HepG2 (cell line): Measurements from ENCODE around the gene EIF5A. TPM values are rescaled to one million over a fixed set of nuclear protein-coding genes. Genes with fewer than 3 reads are reported as not detected.

Experiments used
- ARNT ChIP-seq: fragments of 450-650 bp; IDR thresholded peaks from 2 replicates; pipeline ENCODE4 v1.6.1; 2017
- BRD4 ChIP-seq: sonication (generic); formaldehyde crosslinking; IDR thresholded peaks from 2 replicates; pipeline ENCODE4 v1.4.0; 2020; ENCODE audit warnings: missing genetic modification reagents
- CEBPG ChIP-seq: IDR thresholded peaks from 2 replicates; pipeline ENCODE4 v1.6.1; 2016
- CENPBD1 ChIP-seq: sonication (generic); formaldehyde crosslinking; IDR thresholded peaks from 2 replicates; pipeline ENCODE4 v1.8.0; 2022; ENCODE audit warnings: missing genetic modification reagents, low read depth, mild to moderate bottlenecking, borderline replicate concordance
- FOXK1 ChIP-seq: sonication (generic); formaldehyde crosslinking; IDR thresholded peaks from 2 replicates; pipeline ENCODE4 v1.4.0; 2020; ENCODE audit warnings: low read depth, missing genetic modification reagents, borderline replicate concordance
- GTF2F1 ChIP-seq: fragments of 150-350 bp; IDR thresholded peaks from 2 replicates; pipeline ENCODE4 v1.6.1; 2014; ENCODE audit warnings: low read length
- HNF4A ChIP-seq: sonication (generic); formaldehyde crosslinking; IDR thresholded peaks from 2 replicates; pipeline ENCODE4 v1.4.0; 2020; ENCODE audit warnings: missing genetic modification reagents
- IKZF4 ChIP-seq: sonication (generic); formaldehyde crosslinking; IDR thresholded peaks from 2 replicates; pipeline ENCODE4 v1.5.1; 2020; ENCODE audit warnings: borderline replicate concordance, mild to moderate bottlenecking, low read depth, missing genetic modification reagents; ENCODE audit errors: not compliant biosample characterization
- KAT7 ChIP-seq: IDR thresholded peaks from 2 replicates; pipeline ENCODE4 v1.6.1; 2018; ENCODE audit warnings: borderline replicate concordance, missing compliant biosample characterization
- NCOA1 ChIP-seq: sonication (generic); formaldehyde crosslinking; IDR thresholded peaks from 2 replicates; pipeline ENCODE4 v1.9.0; 2021; ENCODE audit warnings: missing genetic modification reagents
- PAX8 ChIP-seq: sonication (generic); formaldehyde crosslinking; IDR thresholded peaks from 2 replicates; pipeline ENCODE4 v1.8.0; 2022; ENCODE audit warnings: mild to moderate bottlenecking, missing genetic modification reagents, borderline replicate concordance
- SRSF9 ChIP-seq: fragments of 200-400 bp; formaldehyde crosslinking; IDR thresholded peaks from 2 replicates; pipeline ENCODE4 v1.6.1; 2018; ENCODE audit warnings: borderline replicate concordance, mild to moderate bottlenecking, low read depth, low read length; ENCODE audit not compliant: insufficient read depth, poor library complexity, severe bottlenecking
- SYNCRIP ChIP-seq: fragments of 200-400 bp; formaldehyde crosslinking; IDR thresholded peaks from 2 replicates; pipeline ENCODE4 v1.6.1; 2018; ENCODE audit warnings: mild to moderate bottlenecking, low read depth, low read length; ENCODE audit not compliant: insufficient read depth
- TAF15 ChIP-seq: fragments of 200-400 bp; formaldehyde crosslinking; IDR thresholded peaks from one replicate; pipeline ENCODE4 v1.6.1; 2018; ENCODE audit warnings: mild to moderate bottlenecking, low read depth, low read length; ENCODE audit not compliant: poor library complexity, severe bottlenecking
- THAP9 ChIP-seq: sonication (generic); formaldehyde crosslinking; IDR thresholded peaks from 2 replicates; pipeline ENCODE4; 2020; ENCODE audit warnings: missing genetic modification reagents, mild to moderate bottlenecking, borderline replicate concordance
- WIZ ChIP-seq: sonication (generic); formaldehyde crosslinking; IDR thresholded peaks from 2 replicates; pipeline ENCODE4 v1.5.1; 2020; ENCODE audit warnings: mild to moderate bottlenecking, missing genetic modification reagents
- ZNF136 ChIP-seq: sonication (generic); formaldehyde crosslinking; IDR thresholded peaks from 2 replicates; pipeline ENCODE4 v1.8.1; 2022; ENCODE audit warnings: low read depth, mild to moderate bottlenecking, moderate library complexity, missing genetic modification reagents
- ZNF160 ChIP-seq: sonication (generic); formaldehyde crosslinking; IDR thresholded peaks from 2 replicates; pipeline ENCODE4 v1.8.0; 2022; ENCODE audit warnings: mild to moderate bottlenecking, inconsistent platforms, missing genetic modification reagents
- ZNF367 ChIP-seq: sonication (generic); formaldehyde crosslinking; IDR thresholded peaks from 2 replicates; pipeline ENCODE4 v1.4.0; 2020; ENCODE audit warnings: missing genetic modification reagents, borderline replicate concordance
- ZNF598 ChIP-seq: sonication (generic); formaldehyde crosslinking; IDR thresholded peaks from 2 replicates; pipeline ENCODE4 v1.5.1; 2020; ENCODE audit warnings: mild to moderate bottlenecking, missing genetic modification reagents, borderline replicate concordance
- ZNF629 ChIP-seq: sonication (generic); formaldehyde crosslinking; conservative IDR thresholded peaks from 2 replicates; pipeline ENCODE4 v1.5.0; 2020; ENCODE audit warnings: missing genetic modification reagents
- ZNF678 ChIP-seq: sonication (generic); formaldehyde crosslinking; IDR thresholded peaks from 2 replicates; pipeline ENCODE4 v1.4.0; 2020; ENCODE audit warnings: mild to moderate bottlenecking, missing genetic modification reagents
- polyA plus RNA-seq, 8 experiments: library from polyadenylated mRNA; depleted of rRNA in 3 of 8; stranded (reverse) in 7 of 8; unstranded in 1 of 8; fragments of >200 nt; fragmentation: Illumina TruSeq in 4 of 8; extraction: Trizol in 4 of 8; gene quantifications; 2 replicates each; pipeline versions ENCODE4 v1.2.1 to v1.2.3, GENCODE V29; 2011 to 2016; ENCODE audit warnings: low read depth in 4 of 8, missing spikeins in 1 of 8, mixed read lengths in 1 of 8; ENCODE audit not compliant: insufficient read depth in 1 of 8
- total RNA-seq, 5 experiments: library from RNA; depleted of rRNA; stranded (reverse); fragments of >200 nt; fragmentation: Illumina TruSeq; extraction: Trizol; gene quantifications; 2 replicates each; pipeline ENCODE4 v1.2.3, GENCODE V29; 2016; ENCODE audit warnings: low read depth in 1 of 5
- TF ChIP-seq, protein P1 (sequence below): sonication (generic); formaldehyde crosslinking; IDR thresholded peaks from 2 replicates; pipeline ENCODE4 v1.4.0; 2020; ENCODE audit warnings: missing genetic modification reagents, mild to moderate bottlenecking, borderline replicate concordance
- TF ChIP-seq, protein P2 (sequence below): sonication (generic); formaldehyde crosslinking; IDR thresholded peaks from 2 replicates; pipeline ENCODE4 v1.4.0; 2020; ENCODE audit warnings: mild to moderate bottlenecking, missing genetic modification reagents

Gene EIF5A
- total and polyA plus RNA-seq, 2 of the 13 experiments (the other 11 are each of a cell fraction or from before 2014, with no cell fraction given) = 319 to 337 TPM

DNA sequence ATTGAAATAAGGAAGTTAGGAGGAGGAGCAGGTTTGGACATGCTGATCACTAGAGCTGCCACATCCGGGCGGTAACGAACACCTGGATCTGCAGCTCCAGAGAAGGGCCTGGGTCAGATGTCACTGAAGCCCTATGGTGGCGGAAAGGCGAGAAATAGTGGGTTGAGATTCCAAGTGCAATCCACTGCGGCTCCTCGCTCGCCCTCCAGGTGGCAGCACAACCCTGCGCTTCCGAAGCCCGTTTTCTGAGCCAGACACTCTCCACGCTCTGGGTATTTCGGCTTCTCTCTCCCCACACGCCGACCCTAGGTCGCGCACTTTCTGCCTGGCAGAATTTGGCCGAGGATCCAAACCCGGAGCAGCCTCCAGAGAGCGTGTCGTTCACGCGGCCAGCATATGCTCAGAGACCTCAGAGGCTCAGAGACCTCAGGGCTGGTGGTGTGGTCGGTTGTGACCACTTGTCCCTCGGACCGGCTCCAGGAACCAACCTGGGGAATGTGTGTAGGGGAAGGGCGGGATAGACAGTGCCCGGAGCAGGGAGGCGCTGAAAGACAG lies 26.8 kb upstream of the EIF5A start (continued):
- TF ChIP-seq THAP9 = peak; percentile 75; the same call in 1 of the 2 replicates
- no peak; the same call in 1 of the 2 replicates for TF ChIP-seq KAT7 (CRISPR knock-in tag)
- no peak for TF ChIP-seq PAX8 (CRISPR knock-in tag)
- TF ChIP-seq WIZ = no peak
- no peak for TF ChIP-seq SYNCRIP
- TF ChIP-seq ARNT = no peak
- TF ChIP-seq GTF2F1 = no peak
- peak; percentile 17; the same call in 1 of the 2 replicates for TF ChIP-seq FOXK1 (CRISPR knock-in tag)
- no peak for TF ChIP-seq ZNF160
- no peak for TF ChIP-seq HNF4A (CRISPR knock-in tag)
- TF ChIP-seq ZNF629 (CRISPR knock-in tag) = no peak
- no peak for TF ChIP-seq NCOA1 (CRISPR knock-in tag)
- TF ChIP-seq SRSF9 = no peak
- TF ChIP-seq, protein P1, sequence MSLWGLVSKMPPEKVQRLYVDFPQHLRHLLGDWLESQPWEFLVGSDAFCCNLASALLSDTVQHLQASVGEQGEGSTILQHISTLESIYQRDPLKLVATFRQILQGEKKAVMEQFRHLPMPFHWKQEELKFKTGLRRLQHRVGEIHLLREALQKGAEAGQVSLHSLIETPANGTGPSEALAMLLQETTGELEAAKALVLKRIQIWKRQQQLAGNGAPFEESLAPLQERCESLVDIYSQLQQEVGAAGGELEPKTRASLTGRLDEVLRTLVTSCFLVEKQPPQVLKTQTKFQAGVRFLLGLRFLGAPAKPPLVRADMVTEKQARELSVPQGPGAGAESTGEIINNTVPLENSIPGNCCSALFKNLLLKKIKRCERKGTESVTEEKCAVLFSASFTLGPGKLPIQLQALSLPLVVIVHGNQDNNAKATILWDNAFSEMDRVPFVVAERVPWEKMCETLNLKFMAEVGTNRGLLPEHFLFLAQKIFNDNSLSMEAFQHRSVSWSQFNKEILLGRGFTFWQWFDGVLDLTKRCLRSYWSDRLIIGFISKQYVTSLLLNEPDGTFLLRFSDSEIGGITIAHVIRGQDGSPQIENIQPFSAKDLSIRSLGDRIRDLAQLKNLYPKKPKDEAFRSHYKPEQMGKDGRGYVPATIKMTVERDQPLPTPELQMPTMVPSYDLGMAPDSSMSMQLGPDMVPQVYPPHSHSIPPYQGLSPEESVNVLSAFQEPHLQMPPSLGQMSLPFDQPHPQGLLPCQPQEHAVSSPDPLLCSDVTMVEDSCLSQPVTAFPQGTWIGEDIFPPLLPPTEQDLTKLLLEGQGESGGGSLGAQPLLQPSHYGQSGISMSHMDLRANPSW (CRISPR knock-in tag) = 0 out of 2 replicates have a peak, but pooled peaks have one; percentile 65
- TF ChIP-seq CENPBD1 (CRISPR knock-in tag) = no peak
- TF ChIP-seq, protein P2, sequence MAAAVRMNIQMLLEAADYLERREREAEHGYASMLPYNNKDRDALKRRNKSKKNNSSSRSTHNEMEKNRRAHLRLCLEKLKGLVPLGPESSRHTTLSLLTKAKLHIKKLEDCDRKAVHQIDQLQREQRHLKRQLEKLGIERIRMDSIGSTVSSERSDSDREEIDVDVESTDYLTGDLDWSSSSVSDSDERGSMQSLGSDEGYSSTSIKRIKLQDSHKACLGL = no peak
- no peak for TF ChIP-seq CEBPG (CRISPR knock-in tag)
- TF ChIP-seq ZNF136 (CRISPR knock-in tag) = 0 out of 2 replicates have a peak, but pooled peaks have one; percentile 69
- TF ChIP-seq ZNF367 = no peak
- TF ChIP-seq IKZF4 (CRISPR knock-in tag) = peak; percentile 68
- no peak for TF ChIP-seq ZNF678
- no peak for TF ChIP-seq TAF15
- TF ChIP-seq ZNF598 = peak; percentile 67; the same call in 1 of the 2 replicates
- TF ChIP-seq BRD4 (CRISPR knock-in tag) = no peak
